CD14-positive monocyte (primary cell): Measurements from ENCODE around the gene IGSF9B. TPM values are rescaled to one million over a fixed set of nuclear protein-coding genes. Genes with fewer than 3 reads are reported as not detected.

Experiments
- DNase-seq, 3 donors: peaks; one replicate each; pipeline ENCODE4 v3.0.0-alpha.2; 2011 to 2022
- H2AFZ ChIP-seq: 2 replicates; pipeline ENCODE4 v1.6.0; 2012; ENCODE audit warnings: mild to moderate bottlenecking, low read depth, low read length, inconsistent platforms; ENCODE audit not compliant: insufficient read depth, poor library complexity, severe bottlenecking
- H3K27ac ChIP-seq, 2 donors: 1 replicate in 1 of 2; 2 replicates in 1 of 2; pipeline ENCODE4 v1.5.1; 2012 to 2013; ENCODE audit warnings: low read length in 2 of 2, control low read depth in 1 of 2, inconsistent platforms in 1 of 2, low read depth in 1 of 2, mild to moderate bottlenecking in 1 of 2
- H3K27me3 ChIP-seq, 2 donors: one replicate each; pipeline versions ENCODE4 v1.6.0 to v1.6.1; 2011 to 2013; ENCODE audit warnings: low read length in 2 of 2; ENCODE audit not compliant: control insufficient read depth in 2 of 2, insufficient read depth in 2 of 2
- H3K36me3 ChIP-seq, 2 donors: replicated peaks in 1 of 2; 1 replicate in 1 of 2; 2 replicates in 1 of 2; pipeline versions ENCODE4 v1.5.1 to v1.6.1; 2012 to 2013; ENCODE audit warnings: low read length in 2 of 2, control low read depth in 1 of 2, inconsistent platforms in 1 of 2, mild to moderate bottlenecking in 1 of 2; ENCODE audit not compliant: insufficient read depth in 2 of 2, control insufficient read depth in 1 of 2
- H3K4me1 ChIP-seq, 2 donors: 1 replicate in 1 of 2; 2 replicates in 1 of 2; pipeline versions ENCODE4 v1.5.1 to v1.6.1; 2012 to 2013; ENCODE audit warnings: low read length in 2 of 2, control low read depth in 1 of 2, inconsistent platforms in 1 of 2, mild to moderate bottlenecking in 1 of 2, moderate library complexity in 1 of 2; ENCODE audit not compliant: insufficient read depth in 2 of 2, control insufficient read depth in 1 of 2
- H3K4me2 ChIP-seq: replicated peaks from 2 replicates; pipeline ENCODE3; 2012; ENCODE audit warnings: low read length, moderate library complexity, mild to moderate bottlenecking; ENCODE audit not compliant: poor library complexity, severe bottlenecking; ENCODE audit errors: extremely low read depth
- H3K4me3 ChIP-seq, 3 experiments: fragments of 200-600 bp in 1 of 3; sonication (generic) in 1 of 3; replicated peaks in 1 of 3; 1 replicate in 2 of 3; 2 replicates in 1 of 3; pipeline ENCODE4 v1.5.1; 2011 to 2013; ENCODE audit warnings: low read length in 3 of 3, mild to moderate bottlenecking in 3 of 3, control low read depth in 2 of 3, low read depth in 2 of 3, inconsistent platforms in 1 of 3, moderate library complexity in 1 of 3
- H3K79me2 ChIP-seq: 2 replicates; pipeline ENCODE4 v1.6.0; 2012; ENCODE audit warnings: mild to moderate bottlenecking, control low read depth, inconsistent platforms, low read length, moderate library complexity; ENCODE audit not compliant: insufficient read depth
- H3K9ac ChIP-seq: 2 replicates; pipeline ENCODE4 v1.6.0; 2017; ENCODE audit warnings: low read length, mild to moderate bottlenecking; ENCODE audit not compliant: insufficient read depth, poor library complexity, severe bottlenecking
- H3K9me3 ChIP-seq, 2 donors: replicated peaks in 1 of 2; 1 replicate in 1 of 2; 2 replicates in 1 of 2; pipeline versions ENCODE4 v1.5.1 to v1.6.1; 2012 to 2013; ENCODE audit warnings: low read length in 2 of 2, control low read depth in 1 of 2; ENCODE audit not compliant: control insufficient read depth in 1 of 2, insufficient read depth in 1 of 2
- H4K20me1 ChIP-seq: 2 replicates; pipeline ENCODE4 v1.6.0; 2012; ENCODE audit warnings: mild to moderate bottlenecking, low read length, control low read depth, moderate library complexity; ENCODE audit not compliant: insufficient read depth
- H3K27ac Mint-ChIP-seq, 7 donors: one replicate each; pipeline ENCODE4 v1.8.0; 2020; ENCODE audit warnings: mild to moderate bottlenecking in 7 of 7, mixed read lengths in 7 of 7, moderate library complexity in 6 of 7, inconsistent platforms in 2 of 7
- H3K27me3 Mint-ChIP-seq, 3 donors: one replicate each; pipeline ENCODE4 v1.8.0; 2021 to 2022; ENCODE audit warnings: low read depth in 3 of 3, mild to moderate bottlenecking in 3 of 3, mixed read lengths in 3 of 3, moderate library complexity in 3 of 3, inconsistent platforms in 1 of 3
- H3K36me3 Mint-ChIP-seq, 2 donors: one replicate each; pipeline ENCODE4 v1.8.0; 2020; ENCODE audit warnings: mixed read lengths in 2 of 2, inconsistent platforms in 1 of 2, mild to moderate bottlenecking in 1 of 2
- H3K4me1 Mint-ChIP-seq: one replicate; pipeline ENCODE4 v1.8.0; 2020; ENCODE audit warnings: mild to moderate bottlenecking, mixed read lengths
- H3K4me3 Mint-ChIP-seq, 2 donors: one replicate each; pipeline ENCODE4 v1.8.0; 2020; ENCODE audit warnings: mild to moderate bottlenecking in 2 of 2, mixed read lengths in 2 of 2, moderate library complexity in 1 of 2
- H3K9me3 Mint-ChIP-seq, 7 donors: one replicate each; pipeline ENCODE4 v1.8.0; 2020 to 2022; ENCODE audit warnings: mixed read lengths in 7 of 7, mild to moderate bottlenecking in 6 of 7, moderate library complexity in 6 of 7, inconsistent platforms in 2 of 7
- CTCF ChIP-seq: fragments of 200-600 bp; IDR thresholded peaks from one replicate; pipeline ENCODE4 v1.8.0; 2022; ENCODE audit warnings: antibody characterized with exemption, mild to moderate bottlenecking
- WGBS: methylation state at CpG from one replicate; pipeline ENCODE4 v1.1.5; 2013; ENCODE audit warnings: missing lambda C conversion rate; ENCODE audit not compliant: insufficient coverage; 5-methylcytosine and 5-hydroxymethylcytosine counted together
- intact Hi-C, 2 donors: fragments of 100-400 bp; cut with micrococcal nuclease; formaldehyde crosslinking; loops; one replicate each; pipeline versions ENCODE4 v1.15.0 to v1.15.1; 2023
- polyA plus RNA-seq, 3 donors: library from polyadenylated mRNA; depleted of rRNA in 1 of 3; unstranded in 2 of 3; stranded (reverse) in 1 of 3; fragments of 300-500 nt in 2 of 3; fragments of >200 nt in 1 of 3; fragmentation: Illumina TruSeq in 2 of 3; gene quantifications; 1 replicate in 2 of 3; 2 replicates in 1 of 3; pipeline ENCODE4 v1.2.3, GENCODE V29; 2012 to 2021

IGSF9B gene
- polyA plus RNA-seq, 3 donors, result not detected

GRCh38 chr11:133907216-133907615 is 49.6 kb downstream of the IGSF9B start:
- no peaks in the 10 kb centered on the region for H3K27me3 ChIP-seq
- 100% methylated on average over 3 of the region's 9 CpGs for WGBS
- DNase-seq, result no peak
- Mint-ChIP-seq H3K36me3 (no peaks in the 10 kb centered on the region), H3K9me3 (peaks cover 0 to 6% (median 0%) of the 10 kb centered on the region in 7 donors), H3K4me3 (no peak overlapping the region), H3K4me1 (no peaks in the 10 kb centered on the region), H3K27ac (no peak overlapping the region), H3K27me3 (peaks cover 0 to 1% (median 0%) of the 10 kb centered on the region in 3 donors)
- TF ChIP-seq CTCF, result no peak
- no peak overlapping the region for H3K4me3 ChIP-seq
- H3K4me1 ChIP-seq, result no peaks in the 10 kb centered on the region
- H3K36me3 ChIP-seq, result no peaks in the 10 kb centered on the region
- no peak overlapping the region for H3K27ac ChIP-seq
- H4K20me1 ChIP-seq, result no peaks in the 10 kb centered on the region
- H3K9me3 ChIP-seq, result no peaks in the 10 kb centered on the region
- intact Hi-C loops, result no loop called here
- H2AFZ ChIP-seq, result no peak overlapping the region
- H3K9ac ChIP-seq, result no peak overlapping the region
- no peak overlapping the region for H3K4me2 ChIP-seq
- no peaks in the 10 kb centered on the region for H3K79me2 ChIP-seq

GRCh38 chr11:133906746-133907145 is 50.0 kb downstream of the IGSF9B start:
- Histone ChIP-seq H4K20me1 (no peaks in the 10 kb centered on the region), H3K4me2 (no peak overlapping the region), H3K9ac (no peak overlapping the region), H3K4me3 (no peak overlapping the region), H3K27me3 (no peaks in the 10 kb centered on the region), H2AFZ (no peak overlapping the region), H3K79me2 (no peaks in the 10 kb centered on the region), H3K27ac (no peak overlapping the region), H3K9me3 (no peaks in the 10 kb centered on the region), H3K36me3 (no peaks in the 10 kb centered on the region), H3K4me1 (no peaks in the 10 kb centered on the region)
- intact Hi-C loops, result no loop called here
- Mint-ChIP-seq H3K27me3 (no peaks in the 10 kb centered on the region), H3K4me3 (no peak overlapping the region), H3K9me3 (peaks cover 0 to 6% (median 0%) of the 10 kb centered on the region in 7 donors), H3K36me3 (no peaks in the 10 kb centered on the region), H3K4me1 (no peaks in the 10 kb centered on the region), H3K27ac (no peak overlapping the region)
- WGBS, result 95% methylated on average over 12 of the region's 13 CpGs
- no peak for TF ChIP-seq CTCF
- no peak for DNase-seq
